HG03196 (cell line): Measurements from ENCODE around the gene SFT2D1.
"Not testable (repeated sequence)": the region's sequence is repeated elsewhere in the genome, so short reads cannot be mapped to it uniquely, and the experiment has no call there.

Experiments used
- ATAC-seq: cut with Tn5 transposase; IDR thresholded peaks from one replicate; pipeline ENCODE4 v1.9.1; 2021; ENCODE audit not compliant: unreplicated experiment

Gene SFT2D1

GRCh38 chr6:166364456-166364855, 22.1 kb upstream of the SFT2D1 start:
- no peak for ATAC-seq

GRCh38 chr6:166362427-166362826, 20.1 kb upstream of the SFT2D1 start:
- ATAC-seq: not testable (repeated sequence)

GRCh38 chr6:166361077-166361429, 18.7 kb upstream of the SFT2D1 start:
- ATAC-seq: no peak

- ATAC-seq: no peak
Measured at GRCh38 chr6:166360243-166361076, 18.1 kb upstream of the SFT2D1 start.

- ATAC-seq: no peak
Measured at GRCh38 chr6:166355552-166355951, 13.2 kb upstream of the SFT2D1 start.

- no peak for ATAC-seq
Measured at GRCh38 chr6:166354965-166355364, 12.6 kb upstream of the SFT2D1 start.

- ATAC-seq: no peak
Measured at GRCh38 chr6:166354143-166354542, 11.8 kb upstream of the SFT2D1 start.

GRCh38 chr6:166353507-166353906, 11.2 kb upstream of the SFT2D1 start:
- no peak for ATAC-seq

- ATAC-seq: no peak
Measured at GRCh38 chr6:166352923-166353322, 10.6 kb upstream of the SFT2D1 start.

- peak; percentile 92 for ATAC-seq
Measured at GRCh38 chr6:166351715-166352285, 9.5 kb upstream of the SFT2D1 start.

- ATAC-seq: no peak
Measured at GRCh38 chr6:166348305-166348949, 6.1 kb upstream of the SFT2D1 start.

- no peak for ATAC-seq
Measured at GRCh38 chr6:166346965-166347364, 4.6 kb upstream of the SFT2D1 start.

GRCh38 chr6:166346449-166346848, 4.1 kb upstream of the SFT2D1 start:
- ATAC-seq: no peak

- not testable (repeated sequence) for ATAC-seq
Measured at GRCh38 chr6:166345672-166346071, 3.3 kb upstream of the SFT2D1 start.

GRCh38 chr6:166344921-166345320, 2.6 kb upstream of the SFT2D1 start:
- not testable (repeated sequence) for ATAC-seq

GRCh38 chr6:166344240-166344639, 1.9 kb upstream of the SFT2D1 start:
- no peak for ATAC-seq

- ATAC-seq: peak; percentile 21
Measured at GRCh38 chr6:166343150-166343487, 774 bp upstream of the SFT2D1 start.

GRCh38 chr6:166341977-166342348, 382 bp downstream of the SFT2D1 start:
- no peak for ATAC-seq

- no peak for ATAC-seq
Measured at GRCh38 chr6:166341464-166341863, 881 bp downstream of the SFT2D1 start.

GRCh38 chr6:166338854-166339253, 3.5 kb downstream of the SFT2D1 start:
- no peak for ATAC-seq

- ATAC-seq: no peak
Measured at GRCh38 chr6:166336847-166337246, 5.5 kb downstream of the SFT2D1 start.
